ENCODE data around the gene ST7L.

Gene ST7L

DNA sequence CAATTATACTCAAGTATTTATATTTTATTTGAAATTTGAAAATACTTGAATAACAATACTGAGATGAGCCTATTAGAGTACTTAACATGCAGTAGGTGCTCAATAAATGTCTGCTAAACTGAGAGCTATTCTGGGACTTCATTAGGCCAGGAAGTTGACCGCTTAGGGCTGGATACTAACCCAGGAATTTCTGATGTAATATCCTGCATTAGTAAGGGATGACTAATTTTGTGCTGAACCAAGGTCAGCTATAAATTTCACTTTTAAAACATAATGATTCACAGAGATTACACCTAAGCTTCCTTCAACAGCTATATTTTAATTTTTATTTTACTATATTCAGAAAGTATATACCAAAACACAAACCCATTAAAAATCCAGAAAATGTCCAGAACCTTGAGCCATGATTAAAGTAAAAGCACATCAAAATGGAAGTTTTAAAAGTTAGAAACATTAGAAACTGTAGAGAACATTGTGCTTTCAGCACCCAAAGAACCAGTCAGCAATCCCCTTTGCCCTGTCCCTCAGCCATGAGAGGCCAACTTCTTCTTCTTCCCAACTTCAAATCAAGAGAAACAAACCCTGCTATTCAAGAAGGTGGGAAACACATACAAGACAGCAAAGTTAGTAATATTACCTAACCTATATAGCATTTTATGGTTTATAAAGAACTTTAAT is 74.8 kb downstream of the ST7L start:
- peak; percentile 93 for DNase-seq

GRCh38 chr1:112542206-112542973 is 76.6 kb downstream of the ST7L start:
- DNase-seq = no peak

DNA sequence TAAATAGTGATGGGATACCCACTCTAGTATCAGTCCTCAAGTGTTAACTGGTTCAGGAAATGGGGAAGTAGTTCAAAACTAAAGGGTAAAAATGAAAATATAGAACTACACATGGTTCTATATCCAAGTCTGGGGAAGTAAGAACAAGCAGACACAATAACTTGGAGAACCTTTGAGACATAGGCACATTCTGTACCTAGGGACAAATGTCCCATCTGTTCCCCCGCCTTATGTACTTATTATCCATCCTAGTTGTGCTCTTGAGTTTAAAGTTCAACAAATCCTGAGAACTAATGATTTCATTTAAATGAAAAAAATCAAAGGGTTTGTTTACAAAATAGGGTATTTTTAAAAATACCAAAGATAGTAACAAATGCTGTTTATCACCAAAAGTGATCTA is 77.6 kb downstream of the ST7L start:
- DNase-seq = no peak

GRCh38 chr1:112540226-112540794 is 78.6 kb downstream of the ST7L start:
- peak; percentile 55 for DNase-seq

GRCh38 chr1:112538883-112539282 is 80.1 kb downstream of the ST7L start:
- DNase-seq = no peak

DNA sequence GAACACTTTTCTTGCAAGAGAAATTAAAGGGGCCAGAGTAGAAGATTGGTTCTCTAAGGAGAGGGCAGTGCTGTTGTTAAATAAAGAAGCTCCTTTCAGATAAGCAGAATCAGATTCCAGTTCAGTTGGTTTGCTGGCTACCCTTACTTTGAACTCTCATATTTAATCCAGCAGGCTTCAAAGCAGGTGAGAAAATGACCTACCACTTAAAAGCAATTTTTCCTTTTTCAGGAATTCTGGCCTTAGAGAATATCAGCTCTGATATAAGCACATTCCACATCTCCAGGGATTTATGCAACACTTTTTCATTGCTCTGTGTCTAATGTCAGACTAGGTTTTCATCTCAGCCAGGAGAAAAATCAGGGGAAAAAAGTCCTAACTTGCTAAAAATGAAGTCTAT is 81.5 kb downstream of the ST7L start:
- no peak for DNase-seq

GRCh38 chr1:112536561-112536960 is 82.4 kb downstream of the ST7L start:
- DNase-seq = no peak

DNA sequence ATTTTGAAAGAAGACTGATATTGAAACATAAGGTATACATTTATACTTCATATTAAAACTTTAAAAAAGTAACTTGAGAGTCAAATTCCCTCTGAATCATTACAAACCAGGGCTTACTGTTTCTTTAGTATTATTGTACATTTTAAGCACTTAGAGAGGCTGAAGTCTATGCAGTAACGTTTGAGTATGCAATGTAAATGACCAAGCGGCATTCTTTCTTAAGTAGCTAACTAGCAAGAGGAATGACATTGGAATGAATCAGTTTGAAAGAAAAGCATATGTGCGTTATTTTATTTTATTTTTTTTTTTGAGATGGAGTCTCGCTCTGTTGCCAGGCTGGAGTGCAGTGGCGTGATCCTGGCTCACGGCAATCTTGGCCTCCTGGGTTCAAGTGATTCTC is 85.9 kb downstream of the ST7L start:
- DNase-seq = peak; percentile 85

DNA sequence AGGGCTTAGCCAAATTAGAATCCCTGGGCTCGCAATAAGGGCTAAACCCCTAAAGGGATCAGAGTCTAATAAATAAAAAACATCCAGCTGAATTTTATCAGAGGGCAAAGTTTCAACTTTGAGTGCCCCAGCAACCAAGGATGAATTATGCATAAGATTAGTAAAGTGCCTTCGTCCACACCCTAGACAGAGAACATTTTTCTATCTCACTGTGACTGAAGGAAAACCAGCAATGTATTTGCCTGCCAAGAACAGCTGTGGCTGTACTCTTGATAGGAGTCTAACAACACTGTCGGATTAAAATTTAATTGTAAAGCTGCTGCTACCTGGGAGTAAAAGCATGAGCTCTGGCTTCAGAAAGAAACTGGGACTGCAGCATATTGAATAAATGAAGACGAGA is 86.9 kb downstream of the ST7L start:
- no peak for DNase-seq

GRCh38 chr1:112530832-112531231 is 88.1 kb downstream of the ST7L start:
- DNase-seq = no peak

- no peak for DNase-seq
Measured at GRCh38 chr1:112529301-112529700, 89.6 kb downstream of the ST7L start.

GRCh38 chr1:112528076-112528475 is 90.9 kb downstream of the ST7L start:
- DNase-seq = no peak

- peak; percentile 86 for DNase-seq
Measured at GRCh38 chr1:112527266-112528010, 91.5 kb downstream of the ST7L start.

DNA sequence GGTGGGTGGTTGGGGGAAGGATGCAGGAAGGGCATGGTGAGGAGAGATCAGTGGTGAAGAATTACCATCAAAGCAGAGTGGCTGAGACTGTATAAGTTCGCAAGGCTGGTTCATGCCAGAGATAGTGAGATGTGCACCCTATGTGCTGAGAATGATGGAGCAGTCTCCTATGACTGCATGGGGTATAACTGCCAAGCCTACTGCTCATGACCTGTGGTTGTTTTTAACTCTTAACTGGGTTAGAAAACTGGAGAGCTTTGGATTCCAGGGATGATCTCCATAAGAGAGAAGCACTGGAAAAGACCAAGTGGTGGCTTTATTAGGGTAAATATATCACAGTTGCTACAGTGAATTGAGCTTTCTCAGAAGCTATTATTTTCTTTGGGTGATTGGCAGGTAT is 94.0 kb downstream of the ST7L start:
- no peak for DNase-seq

DNA sequence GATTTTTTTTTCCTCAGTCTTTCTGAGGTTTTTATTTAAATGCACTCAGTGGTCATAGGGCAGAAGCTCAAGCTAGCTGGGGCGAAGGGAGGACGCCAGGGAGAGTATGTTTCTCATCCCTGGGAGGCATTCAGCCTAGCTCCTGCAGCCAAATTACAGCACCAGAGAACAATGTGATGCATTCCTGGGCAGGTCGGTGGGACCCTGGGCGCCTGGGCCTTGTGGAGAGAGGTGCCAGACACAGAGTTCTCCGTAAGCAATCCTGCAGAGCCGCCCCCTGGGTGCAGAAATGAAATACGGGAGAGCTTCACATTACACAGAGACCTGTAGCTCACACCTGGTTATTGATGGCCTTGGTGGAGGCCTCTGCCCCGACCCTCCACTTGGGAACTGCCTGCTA is 94.7 kb downstream of the ST7L start:
- peak; percentile 86 for DNase-seq

GRCh38 chr1:112522621-112523020 is 96.3 kb downstream of the ST7L start:
- DNase-seq = peak; percentile 98

DNA sequence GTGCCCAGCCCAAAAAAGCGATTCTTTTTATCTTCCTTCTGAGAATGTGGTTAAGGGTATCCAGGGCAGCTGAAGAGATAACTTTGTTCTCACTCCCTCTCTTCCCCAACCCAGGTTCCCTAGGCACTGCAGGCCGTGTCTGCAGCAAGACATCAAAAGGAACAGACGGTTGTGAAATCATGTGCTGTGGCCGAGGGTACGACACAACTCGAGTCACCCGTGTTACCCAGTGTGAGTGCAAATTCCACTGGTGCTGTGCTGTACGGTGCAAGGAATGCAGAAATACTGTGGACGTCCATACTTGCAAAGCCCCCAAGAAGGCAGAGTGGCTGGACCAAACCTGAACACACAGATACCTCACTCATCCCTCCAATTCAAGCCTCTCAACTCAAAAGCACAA is 98.8 kb downstream of the ST7L start:
- DNase-seq = no peak

- no peak for DNase-seq
Measured at GRCh38 chr1:112518186-112518585, 100.8 kb downstream of the ST7L start.

DNA sequence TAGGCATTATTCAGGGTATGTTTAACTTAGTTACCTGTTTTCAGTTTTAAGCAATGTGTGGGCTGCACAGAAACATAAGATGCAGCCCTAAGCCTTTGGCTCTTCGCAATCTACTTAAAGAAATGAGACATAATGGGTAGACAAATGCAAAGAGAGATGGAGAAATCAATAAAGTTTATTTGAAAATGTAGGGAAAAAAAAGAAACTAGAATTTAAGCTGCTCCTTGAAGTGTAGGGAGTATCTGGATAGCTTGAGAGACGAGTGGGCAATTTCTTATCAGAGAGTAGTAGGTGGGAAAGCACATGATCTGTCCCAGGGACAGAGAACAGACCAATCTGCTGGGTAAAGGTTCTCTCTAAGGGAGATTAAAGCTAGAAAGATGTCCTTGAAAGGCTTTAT is 101.3 kb downstream of the ST7L start:
- DNase-seq = no peak

GRCh38 chr1:112517231-112517630 is 101.7 kb downstream of the ST7L start:
- DNase-seq = no peak

GRCh38 chr1:112516141-112516540 is 102.8 kb downstream of the ST7L start:
- DNase-seq = no peak

GRCh38 chr1:112515311-112516009 is 103.5 kb downstream of the ST7L start:
- peak; percentile 72 for DNase-seq

DNA sequence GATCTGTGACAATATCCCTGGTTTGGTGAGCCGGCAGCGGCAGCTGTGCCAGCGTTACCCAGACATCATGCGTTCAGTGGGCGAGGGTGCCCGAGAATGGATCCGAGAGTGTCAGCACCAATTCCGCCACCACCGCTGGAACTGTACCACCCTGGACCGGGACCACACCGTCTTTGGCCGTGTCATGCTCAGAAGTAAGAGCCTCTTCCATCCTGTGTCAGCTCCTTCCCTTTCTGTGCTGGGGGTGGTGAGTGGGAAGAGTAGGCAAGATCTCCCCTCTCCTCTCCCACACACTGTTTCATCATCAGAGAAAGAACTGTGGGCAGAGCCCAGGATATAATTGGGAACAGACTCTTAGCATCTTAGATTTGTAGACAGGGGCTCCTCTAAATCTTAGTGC is 104.0 kb downstream of the ST7L start:
- no peak for DNase-seq
